Endodermal cell (in vitro differentiated cells): ENCODE measurements around the gene LYPD4. TPM values are rescaled to one million over a fixed set of nuclear protein-coding genes. Genes with fewer than 3 reads are reported as not detected.

Source experiments
- DNase-seq: peaks from one replicate; pipeline ENCODE4 v3.0.0-alpha.2; 2017
- H3K27ac ChIP-seq: 2 replicates; pipeline ENCODE4 v1.5.1; 2013; ENCODE audit warnings: mild to moderate bottlenecking, low read depth, low read length, moderate library complexity
- H3K27me3 ChIP-seq: 2 replicates; pipeline ENCODE4 v1.6.1; 2013; ENCODE audit warnings: mild to moderate bottlenecking, low read length, moderate library complexity; ENCODE audit not compliant: insufficient read depth, control insufficient read depth, poor library complexity, severe bottlenecking
- H3K36me3 ChIP-seq: 2 replicates; pipeline ENCODE4 v1.7.0; 2013; ENCODE audit warnings: mild to moderate bottlenecking, low read length, moderate library complexity; ENCODE audit not compliant: control insufficient read depth, insufficient read depth
- H3K4me1 ChIP-seq: one replicate; pipeline ENCODE4 v1.7.0; 2013; ENCODE audit warnings: low read length; ENCODE audit not compliant: control insufficient read depth, insufficient read depth
- H3K4me3 ChIP-seq: 2 replicates; pipeline ENCODE4 v1.5.1; 2013; ENCODE audit warnings: mild to moderate bottlenecking, low read length, moderate library complexity
- H3K9ac ChIP-seq: 2 replicates; pipeline ENCODE4 v1.6.1; 2013; ENCODE audit warnings: mild to moderate bottlenecking, low read length, moderate library complexity; ENCODE audit not compliant: poor library complexity, severe bottlenecking; ENCODE audit errors: extremely low read depth
- H3K9me3 ChIP-seq: 2 replicates; pipeline ENCODE4 v1.6.1; 2013; ENCODE audit warnings: mild to moderate bottlenecking, low read length, moderate library complexity; ENCODE audit not compliant: control insufficient read depth
- H3K27ac Mint-ChIP-seq: 2 replicates; pipeline ENCODE4 v1.8.0; 2020; ENCODE audit warnings: mixed read lengths
- H3K27me3 Mint-ChIP-seq: 2 replicates; pipeline ENCODE4 v1.8.0; 2021; ENCODE audit warnings: mild to moderate bottlenecking, mixed read lengths; ENCODE audit not compliant: insufficient read depth
- H3K36me3 Mint-ChIP-seq: 2 replicates; pipeline ENCODE4 v1.8.0; 2020; ENCODE audit warnings: low read depth, mixed read lengths
- H3K4me1 Mint-ChIP-seq: 2 replicates; pipeline ENCODE4 v1.8.0; 2020; ENCODE audit warnings: mixed read lengths
- H3K4me3 Mint-ChIP-seq: 2 replicates; pipeline ENCODE4 v1.8.0; 2020; ENCODE audit warnings: mild to moderate bottlenecking, moderate library complexity, mixed read lengths
- H3K9me3 Mint-ChIP-seq: 2 replicates; pipeline ENCODE4 v1.8.0; 2020; ENCODE audit warnings: mild to moderate bottlenecking, mixed read lengths
- WGBS, 2 experiments: methylation state at CpG; one replicate each; pipeline versions ENCODE4 v1.1.5 to v1.1.7; 2013; ENCODE audit warnings: missing lambda C conversion rate in 2 of 2, mixed read lengths in 1 of 2; ENCODE audit not compliant: insufficient coverage in 1 of 2, insufficient read length in 1 of 2; 5-methylcytosine and 5-hydroxymethylcytosine counted together
- total RNA-seq, 2 donors: library from RNA; stranded (reverse); fragmentation: NEBNext Ultra II Directional in 1 of 2; extraction: Animal tissue kit (Norgen Biotek cat#: 25700) in 1 of 2; gene quantifications; 2 replicates in 1 of 2; 3 replicates in 1 of 2; pipeline ENCODE4 v1.2.1, GENCODE V29; 2021
- TF ChIP-seq, protein P1 (sequence below): fragments of 200-600 bp; sonication (generic); conservative IDR thresholded peaks from 2 replicates; pipeline ENCODE4 v1.5.0; 2021; ENCODE audit warnings: antibody characterized with exemption, mild to moderate bottlenecking

Gene LYPD4
- total RNA-seq, 2 donors from 2014 or later, result not detected

- no peak overlapping the region for H3K27ac ChIP-seq
- TF ChIP-seq, protein P1, sequence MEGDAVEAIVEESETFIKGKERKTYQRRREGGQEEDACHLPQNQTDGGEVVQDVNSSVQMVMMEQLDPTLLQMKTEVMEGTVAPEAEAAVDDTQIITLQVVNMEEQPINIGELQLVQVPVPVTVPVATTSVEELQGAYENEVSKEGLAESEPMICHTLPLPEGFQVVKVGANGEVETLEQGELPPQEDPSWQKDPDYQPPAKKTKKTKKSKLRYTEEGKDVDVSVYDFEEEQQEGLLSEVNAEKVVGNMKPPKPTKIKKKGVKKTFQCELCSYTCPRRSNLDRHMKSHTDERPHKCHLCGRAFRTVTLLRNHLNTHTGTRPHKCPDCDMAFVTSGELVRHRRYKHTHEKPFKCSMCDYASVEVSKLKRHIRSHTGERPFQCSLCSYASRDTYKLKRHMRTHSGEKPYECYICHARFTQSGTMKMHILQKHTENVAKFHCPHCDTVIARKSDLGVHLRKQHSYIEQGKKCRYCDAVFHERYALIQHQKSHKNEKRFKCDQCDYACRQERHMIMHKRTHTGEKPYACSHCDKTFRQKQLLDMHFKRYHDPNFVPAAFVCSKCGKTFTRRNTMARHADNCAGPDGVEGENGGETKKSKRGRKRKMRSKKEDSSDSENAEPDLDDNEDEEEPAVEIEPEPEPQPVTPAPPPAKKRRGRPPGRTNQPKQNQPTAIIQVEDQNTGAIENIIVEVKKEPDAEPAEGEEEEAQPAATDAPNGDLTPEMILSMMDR, result no peak
- Mint-ChIP-seq H3K4me3 (no peak overlapping the region), H3K36me3 (no peaks in the 10 kb centered on the region), H3K27me3 (peaks cover 44% of the 10 kb centered on the region), H3K4me1 (peaks cover 12% of the 10 kb centered on the region), H3K9me3 (no peaks in the 10 kb centered on the region), H3K27ac (no peak overlapping the region)
- peaks cover 2% of the 10 kb centered on the region for H3K4me1 ChIP-seq
- no peaks in the 10 kb centered on the region for H3K9me3 ChIP-seq
- H3K27me3 ChIP-seq, result peaks cover 25% of the 10 kb centered on the region
- no peak overlapping the region for H3K9ac ChIP-seq
- no peak for DNase-seq
- H3K4me3 ChIP-seq, result no peak overlapping the region
- 86 to 100% methylated on average over 2 to 5 of the region's 5 CpGs for WGBS, 2 experiments
- no peaks in the 10 kb centered on the region for H3K36me3 ChIP-seq
These were observed 5.9 kb upstream of the LYPD4 start for GRCh38 chr19:41850381-41850780.

DNA sequence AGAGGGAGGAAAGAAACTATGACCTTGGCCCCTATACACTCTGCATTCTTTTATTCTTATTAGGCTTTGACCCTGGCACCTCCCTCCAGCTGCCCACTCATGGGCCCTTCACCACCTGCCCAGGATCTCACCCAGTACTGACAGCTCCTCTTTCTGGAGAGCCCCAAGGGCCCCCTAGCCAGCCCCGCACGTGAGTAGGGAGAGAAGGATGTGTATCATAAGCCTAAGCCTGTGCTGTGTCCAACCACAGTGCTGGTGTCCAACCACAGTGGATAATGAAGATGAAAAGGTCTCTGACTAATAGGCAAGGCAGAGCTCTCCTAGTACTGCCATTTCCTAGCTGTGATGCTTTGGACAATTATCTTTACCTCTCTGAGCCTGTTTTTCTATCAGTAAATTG lies 4.6 kb upstream of the LYPD4 start:
- 88% methylated on average over 2 of the region's 2 CpGs; no CpG with 5 or more reads in 1 of the 2 experiments for WGBS, 2 experiments
- peaks cover 16% of the 10 kb centered on the region for H3K27me3 ChIP-seq
- DNase-seq, result no peak
- H3K27ac ChIP-seq, result no peak overlapping the region
- H3K4me3 ChIP-seq, result no peak overlapping the region
- peaks cover 12% of the 10 kb centered on the region for H3K4me1 Mint-ChIP-seq
- H3K27ac Mint-ChIP-seq, result no peak overlapping the region
- TF ChIP-seq, protein P1, result no peak
- no peak overlapping the region for H3K9ac ChIP-seq
- no peaks in the 10 kb centered on the region for H3K9me3 ChIP-seq
- H3K9me3 Mint-ChIP-seq, result peaks cover 3% of the 10 kb centered on the region
- H3K4me1 ChIP-seq, result peaks cover 2% of the 10 kb centered on the region
- no peaks in the 10 kb centered on the region for H3K36me3 Mint-ChIP-seq
- H3K36me3 ChIP-seq, result no peaks in the 10 kb centered on the region
- H3K27me3 Mint-ChIP-seq, result peaks cover 38% of the 10 kb centered on the region
- no peak overlapping the region for H3K4me3 Mint-ChIP-seq

DNA sequence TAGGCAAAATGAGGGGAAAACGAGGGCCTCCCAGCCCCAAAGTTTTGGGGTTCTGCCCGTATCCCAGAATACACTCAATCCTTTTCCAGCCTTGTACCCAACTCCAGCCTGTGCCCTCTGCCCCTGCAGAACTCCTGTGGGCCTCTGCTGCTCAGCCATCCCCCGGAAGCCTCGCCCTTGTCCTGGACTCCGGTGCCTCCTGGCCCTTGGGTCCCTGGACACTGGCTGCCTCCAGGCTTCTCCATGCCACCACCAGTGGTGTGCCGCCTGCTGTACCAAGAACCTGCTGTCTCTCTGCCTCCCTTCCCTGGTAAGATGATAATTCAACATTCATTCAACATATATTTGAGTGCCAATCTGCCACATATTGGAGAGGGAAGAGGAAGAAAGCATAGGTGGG lies 4.2 kb upstream of the LYPD4 start:
- H3K27me3 ChIP-seq, result peaks cover 12% of the 10 kb centered on the region
- TF ChIP-seq, protein P1, result no peak
- 78 to 86% methylated on average over 3 to 6 of the region's 6 CpGs for WGBS, 2 experiments
- H3K4me1 Mint-ChIP-seq, result peaks cover 12% of the 10 kb centered on the region
- no peak overlapping the region for H3K4me3 ChIP-seq
- H3K4me1 ChIP-seq, result peaks cover 2% of the 10 kb centered on the region
- peaks cover 6% of the 10 kb centered on the region for H3K9me3 Mint-ChIP-seq
- no peak overlapping the region for H3K27ac ChIP-seq
- H3K36me3 Mint-ChIP-seq, result no peaks in the 10 kb centered on the region
- H3K9me3 ChIP-seq, result no peaks in the 10 kb centered on the region
- DNase-seq, result no peak
- H3K27me3 Mint-ChIP-seq, result peaks cover 39% of the 10 kb centered on the region
- no peaks in the 10 kb centered on the region for H3K36me3 ChIP-seq
- H3K4me3 Mint-ChIP-seq, result no peak overlapping the region
- no peak overlapping the region for H3K27ac Mint-ChIP-seq
- no peak overlapping the region for H3K9ac ChIP-seq
